Mesenchymal stem cell (in vitro differentiated cells and primary cell): ENCODE measurements around the gene TSPAN10.

ENCODE experiments used
- DNase-seq: peaks from one replicate; pipeline ENCODE4 v3.0.0-alpha.2; 2013
- H2AFZ ChIP-seq: one replicate; pipeline ENCODE4 v1.6.1; 2013; ENCODE audit warnings: low read depth, mild to moderate bottlenecking, control low read depth, inconsistent platforms, low read length, moderate library complexity
- H2AK5ac ChIP-seq: 2 replicates; pipeline ENCODE4 v1.6.1; 2013; ENCODE audit warnings: low read length, moderate library complexity, mild to moderate bottlenecking, inconsistent platforms; ENCODE audit not compliant: severe bottlenecking
- H2BK120ac ChIP-seq: one replicate; pipeline ENCODE4 v1.6.1; 2013; ENCODE audit warnings: low read depth, mild to moderate bottlenecking, inconsistent platforms, low read length, moderate library complexity
- H2BK12ac ChIP-seq, 2 experiments: one replicate each; pipeline ENCODE4 v1.6.1; 2013; ENCODE audit warnings: inconsistent platforms in 2 of 2, low read length in 2 of 2, mild to moderate bottlenecking in 2 of 2, moderate library complexity in 2 of 2, control low read depth in 1 of 2
- H2BK15ac ChIP-seq: one replicate; pipeline ENCODE4 v1.6.1; 2013; ENCODE audit warnings: mild to moderate bottlenecking, low read depth, inconsistent platforms; ENCODE audit not compliant: poor library complexity, severe bottlenecking
- H2BK5ac ChIP-seq: 2 replicates; pipeline ENCODE4 v1.6.1; 2013; ENCODE audit warnings: low read depth, mild to moderate bottlenecking, low read length, control low read depth, inconsistent platforms; ENCODE audit not compliant: poor library complexity, severe bottlenecking
- H3K14ac ChIP-seq, 2 experiments: one replicate each; pipeline ENCODE4 v1.6.1; 2013; ENCODE audit warnings: inconsistent platforms in 2 of 2, low read length in 2 of 2, control low read depth in 1 of 2, mild to moderate bottlenecking in 1 of 2, moderate library complexity in 1 of 2
- H3K18ac ChIP-seq, 2 experiments: one replicate each; pipeline ENCODE4 v1.6.1; 2013; ENCODE audit warnings: inconsistent platforms in 2 of 2, low read length in 2 of 2, control low read depth in 1 of 2, low read depth in 1 of 2, mild to moderate bottlenecking in 1 of 2
- H3K23ac ChIP-seq, 2 experiments: one replicate each; pipeline ENCODE4 v1.6.1; 2013; ENCODE audit warnings: inconsistent platforms in 2 of 2, low read length in 2 of 2, mild to moderate bottlenecking in 2 of 2, moderate library complexity in 2 of 2, control low read depth in 1 of 2
- H3K27ac ChIP-seq: 2 replicates; pipeline ENCODE4 v1.5.1; 2013; ENCODE audit warnings: mild to moderate bottlenecking, moderate library complexity, low read length, control low read depth, inconsistent platforms; ENCODE audit not compliant: poor library complexity, severe bottlenecking
- H3K27me3 ChIP-seq, 2 experiments: 2 replicates each; pipeline versions ENCODE4 v1.6.1 to v1.7.0; 2013; ENCODE audit warnings: low read length in 2 of 2, mild to moderate bottlenecking in 2 of 2, moderate library complexity in 2 of 2, control low read depth in 1 of 2, inconsistent platforms in 1 of 2; ENCODE audit not compliant: control insufficient read depth in 1 of 2, insufficient read depth in 1 of 2
- H3K36me3 ChIP-seq, 2 experiments: 2 replicates each; pipeline versions ENCODE4 v1.6.1 to v1.7.0; 2013; ENCODE audit warnings: low read length in 2 of 2, control low read depth in 1 of 2, inconsistent platforms in 1 of 2, low read depth in 1 of 2, mild to moderate bottlenecking in 1 of 2; ENCODE audit not compliant: insufficient read depth in 2 of 2, control insufficient read depth in 1 of 2
- H3K4ac ChIP-seq, 2 experiments: one replicate each; pipeline ENCODE4 v1.6.1; 2013; ENCODE audit warnings: inconsistent platforms in 2 of 2, low read length in 2 of 2, mild to moderate bottlenecking in 2 of 2, moderate library complexity in 2 of 2, control low read depth in 1 of 2, low read depth in 1 of 2
- H3K4me1 ChIP-seq: 2 replicates; pipeline ENCODE4 v1.6.1; 2013; ENCODE audit warnings: low read depth, low read length, control low read depth; ENCODE audit not compliant: control insufficient read depth, insufficient read depth
- H3K4me2 ChIP-seq: 2 replicates; pipeline ENCODE4 v1.6.1; 2013; ENCODE audit warnings: low read length, mild to moderate bottlenecking, inconsistent platforms; ENCODE audit not compliant: poor library complexity, severe bottlenecking
- H3K4me3 ChIP-seq, 2 experiments: 2 replicates each; pipeline versions ENCODE4 v1.5.1 to v1.7.0; 2013; ENCODE audit warnings: low read length in 2 of 2, mild to moderate bottlenecking in 2 of 2, control low read depth in 1 of 2, low read depth in 1 of 2; ENCODE audit not compliant: insufficient read depth in 1 of 2
- H3K79me1 ChIP-seq: replicated peaks from 2 replicates; pipeline ENCODE4 v1.6.1; 2013; ENCODE audit warnings: mild to moderate bottlenecking, control low read depth, low read length, inconsistent platforms; ENCODE audit not compliant: poor library complexity, severe bottlenecking
- H3K9ac ChIP-seq: 2 replicates; pipeline ENCODE4 v1.7.0; 2013; ENCODE audit warnings: mild to moderate bottlenecking, low read length, moderate library complexity
- H3K9me3 ChIP-seq: 2 replicates; pipeline ENCODE4 v1.7.0; 2013; ENCODE audit warnings: mild to moderate bottlenecking, low read length; ENCODE audit not compliant: control insufficient read depth
- H4K8ac ChIP-seq: one replicate; pipeline ENCODE4 v1.6.1; 2013; ENCODE audit warnings: inconsistent platforms, mild to moderate bottlenecking, low read length, moderate library complexity
- H4K91ac ChIP-seq: one replicate; pipeline ENCODE4 v1.6.1; 2013; ENCODE audit warnings: mild to moderate bottlenecking, low read length, inconsistent platforms
- WGBS: methylation state at CpG from one replicate; pipeline ENCODE4 v1.1.7; 2013; ENCODE audit warnings: mixed read lengths; 5-methylcytosine and 5-hydroxymethylcytosine counted together

TSPAN10 gene

GRCh38 chr17:81641825-81642489 lies 5.0 kb downstream of the TSPAN10 start:
- DNase-seq = peak; percentile 63
- H2AK5ac ChIP-seq = peak overlapping the region; percentile 88
- WGBS = 71% methylated on average over 17 of the region's 17 CpGs
- H4K8ac ChIP-seq = peak overlapping the region; percentile 96
- H3K4me2 ChIP-seq = no peak overlapping the region
- peak overlapping the region; percentile 97 for H2BK15ac ChIP-seq
- H3K27ac ChIP-seq = no peak overlapping the region
- peak overlapping the region; percentile 81 to 89 for H3K18ac ChIP-seq
- peak overlapping the region; percentile 73 for H2BK120ac ChIP-seq
- H3K79me1 ChIP-seq = no peaks in the 10 kb centered on the region
- peaks cover 4 to 5% of the 10 kb centered on the region in 2 experiments for H3K36me3 ChIP-seq
- peaks cover 10% of the 10 kb centered on the region for H3K4me1 ChIP-seq
- H2BK12ac ChIP-seq = peak overlapping the region; percentile 27 to 83
- peak overlapping the region; percentile 38 for H3K9ac ChIP-seq
- peaks cover 3 to 4% of the 10 kb centered on the region in 2 experiments for H3K27me3 ChIP-seq
- no peak overlapping the region for H3K4me3 ChIP-seq
- peak overlapping the region; percentile 91 for H4K91ac ChIP-seq
- H3K23ac ChIP-seq = no peak overlapping the region
- no peaks in the 10 kb centered on the region for H3K9me3 ChIP-seq
- peak overlapping the region in 1 of 2 experiments; percentile 82 for H3K14ac ChIP-seq
- H2AFZ ChIP-seq = no peak overlapping the region
- H3K4ac ChIP-seq = peak overlapping the region; percentile 77 to 95
- no peak overlapping the region for H2BK5ac ChIP-seq

GRCh38 chr17:81644496-81644895 lies 7.5 kb downstream of the TSPAN10 start:
- Histone ChIP-seq H3K9me3 (no peaks in the 10 kb centered on the region), H2AK5ac (no peak overlapping the region), H3K79me1 (no peaks in the 10 kb centered on the region), H2AFZ (no peak overlapping the region), H3K4me1 (peaks cover 13% of the 10 kb centered on the region), H3K23ac (no peak overlapping the region), H3K4me2 (no peak overlapping the region), H2BK120ac (no peak overlapping the region), H3K36me3 (peaks cover 4 to 5% of the 10 kb centered on the region in 2 experiments), H2BK15ac (no peak overlapping the region), H4K91ac (no peak overlapping the region), H2BK5ac (no peak overlapping the region), H3K27me3 (peaks cover 21 to 23% of the 10 kb centered on the region in 2 experiments), H3K14ac (no peak overlapping the region), H3K4me3 (no peak overlapping the region), H2BK12ac (no peak overlapping the region), H3K27ac (no peak overlapping the region), H3K4ac (no peak overlapping the region), H3K18ac (no peak overlapping the region), H3K9ac (no peak overlapping the region), H4K8ac (no peak overlapping the region)
- WGBS = 93% methylated on average over 15 of the region's 15 CpGs
- DNase-seq = no peak

GRCh38 chr17:81644976-81645952 lies 8.3 kb downstream of the TSPAN10 start:
- Histone ChIP-seq H4K91ac (peak overlapping the region; percentile 34), H3K9me3 (no peaks in the 10 kb centered on the region), H4K8ac (no peak overlapping the region), H2BK15ac (no peak overlapping the region), H3K36me3 (peaks cover 4 to 5% of the 10 kb centered on the region in 2 experiments), H3K27me3 (peaks cover 21 to 23% of the 10 kb centered on the region in 2 experiments), H2BK120ac (no peak overlapping the region), H3K4ac (no peak overlapping the region), H3K4me2 (no peak overlapping the region), H2BK12ac (no peak overlapping the region), H3K4me3 (no peak overlapping the region), H2BK5ac (no peak overlapping the region), H3K27ac (no peak overlapping the region), H3K9ac (no peak overlapping the region), H2AFZ (no peak overlapping the region), H3K4me1 (peaks cover 15% of the 10 kb centered on the region), H3K23ac (no peak overlapping the region), H3K79me1 (no peaks in the 10 kb centered on the region), H3K18ac (no peak overlapping the region), H2AK5ac (no peak overlapping the region), H3K14ac (no peak overlapping the region)
- DNase-seq = no peak
- 89% methylated on average over 28 of the region's 29 CpGs for WGBS
